GM18507 (cell line): ENCODE measurements around the gene RAB6A.

Source experiments
- DNase-seq: peaks from one replicate; pipeline ENCODE4 v3.0.0; 2011; ENCODE audit warnings: low read depth; ENCODE audit not compliant: insufficient read length; ENCODE audit errors: extremely low spot score
- FAIRE-seq: peaks from 2 replicates; lab custom pipeline; 2011; peaks lifted over from hg19 to GRCh38; lab: Jason Lieb, UNC

The RAB6A gene

GRCh38 chr11:73661035-73661628 lies 99.7 kb downstream of the RAB6A start:
- DNase-seq (peak; percentile 89), FAIRE-seq (peak; percentile 79)

- FAIRE-seq: no peak
- no peak for DNase-seq
These were observed 100.3 kb downstream of the RAB6A start for GRCh38 chr11:73660497-73661034.

GRCh38 chr11:73659961-73660360 lies 100.9 kb downstream of the RAB6A start:
- DNase-seq: no peak
- FAIRE-seq: no peak

- DNase-seq (no peak), FAIRE-seq (no peak)
These were observed 103.9 kb downstream of the RAB6A start for GRCh38 chr11:73656985-73657384.

- FAIRE-seq: no peak
- no peak for DNase-seq
These were observed 105.2 kb downstream of the RAB6A start for GRCh38 chr11:73655686-73656085.

GRCh38 chr11:73654482-73655021 lies 106.3 kb downstream of the RAB6A start:
- FAIRE-seq: no peak
- DNase-seq: no peak

- no peak for DNase-seq
- FAIRE-seq: no peak
These were observed 106.9 kb downstream of the RAB6A start for GRCh38 chr11:73653996-73654395.

- FAIRE-seq: no peak
- DNase-seq: no peak
These were observed 107.9 kb downstream of the RAB6A start for GRCh38 chr11:73652856-73653559.

GRCh38 chr11:73652046-73652730 lies 108.7 kb downstream of the RAB6A start:
- FAIRE-seq (no peak), DNase-seq (no peak)

- DNase-seq: no peak
- FAIRE-seq: no peak
These were observed 109.2 kb downstream of the RAB6A start for GRCh38 chr11:73651661-73652045.

- DNase-seq (no peak), FAIRE-seq (no peak)
These were observed 109.6 kb downstream of the RAB6A start for GRCh38 chr11:73651252-73651651.

- FAIRE-seq (no peak), DNase-seq (no peak)
These were observed 110.5 kb downstream of the RAB6A start for GRCh38 chr11:73650400-73650799.

- no peak for FAIRE-seq
- no peak for DNase-seq
These were observed 111.7 kb downstream of the RAB6A start for GRCh38 chr11:73649206-73649605.

- FAIRE-seq (no peak), DNase-seq (no peak)
These were observed 112.3 kb downstream of the RAB6A start for GRCh38 chr11:73648571-73649046.

GRCh38 chr11:73648121-73648520 lies 112.8 kb downstream of the RAB6A start:
- DNase-seq (no peak), FAIRE-seq (no peak)

- DNase-seq: peak; percentile 73
- peak; percentile 80 for FAIRE-seq
These were observed 113.3 kb downstream of the RAB6A start for GRCh38 chr11:73647459-73648100.

- FAIRE-seq: no peak
- DNase-seq: no peak
These were observed 114.8 kb downstream of the RAB6A start, which contains the start of gene PLEKHB1 for GRCh38 chr11:73645972-73646631. Gene PLEKHB1 (plus strand): TSS chr11:73646581. CDS start chr11:73646609, 28 bp downstream.

- FAIRE-seq (no peak), DNase-seq (no peak)
These were observed 115.5 kb downstream of the RAB6A start for GRCh38 chr11:73645121-73645969.
